H1 (cell line): Measurements from ENCODE around the gene MB. TPM values are rescaled to one million over a fixed set of nuclear protein-coding genes. Genes with fewer than 3 reads are reported as not detected.

ENCODE experiments used
- CTCF ChIA-PET: fragments of 300-600 bp; sonication (Branson Sonifier 250); formaldehyde crosslinking; loops from one replicate; lab custom pipeline; 2021; ENCODE audit not compliant: partially characterized antibody; lab: Charles Lee
- POLR2A ChIA-PET: fragments of 300-600 bp; sonication (Branson Sonifier 250); formaldehyde crosslinking; loops from one replicate; lab custom pipeline; 2021; ENCODE audit warnings: inconsistent platforms; ENCODE audit not compliant: partially characterized antibody; lab: Charles Lee
- DNase-seq, 2 experiments: peaks; one replicate each; pipeline versions ENCODE4 v3.0.0 to v3.0.0-alpha.2; 2010 to 2022; ENCODE audit warnings: low spot score in 2 of 2, low read depth in 1 of 2, mixed read lengths in 1 of 2
- FAIRE-seq: peaks from 2 replicates; lab custom pipeline; 2011; peaks lifted over from hg19 to GRCh38; lab: Jason Lieb, UNC
- H2AFZ ChIP-seq: 2 replicates; pipeline ENCODE4 v1.8.1; 2012; ENCODE audit warnings: low read length, inconsistent platforms
- H2AK5ac ChIP-seq: 2 replicates; pipeline ENCODE4 v1.6.1; 2013; ENCODE audit warnings: low read depth, low read length
- H2BK120ac ChIP-seq: replicated peaks from 2 replicates; pipeline ENCODE3; 2013; ENCODE audit warnings: low read depth, low read length, inconsistent platforms
- H2BK12ac ChIP-seq: 2 replicates; pipeline ENCODE4 v1.6.1; 2013; ENCODE audit warnings: low read depth, low read length
- H2BK15ac ChIP-seq: 2 replicates; pipeline ENCODE4 v1.6.1; 2013; ENCODE audit warnings: low read length
- H2BK20ac ChIP-seq: 2 replicates; pipeline ENCODE4 v1.6.1; 2013; ENCODE audit warnings: low read length
- H2BK5ac ChIP-seq: 2 replicates; pipeline ENCODE4 v1.6.1; 2013; ENCODE audit warnings: low read depth, low read length
- H3K14ac ChIP-seq: 2 replicates; pipeline ENCODE4 v1.6.1; 2013; ENCODE audit warnings: inconsistent platforms; ENCODE audit not compliant: insufficient read length
- H3K18ac ChIP-seq: 2 replicates; pipeline ENCODE4 v1.6.1; 2013; ENCODE audit warnings: low read length; ENCODE audit errors: extremely low read depth
- H3K23ac ChIP-seq: 2 replicates; pipeline ENCODE4 v1.6.1; 2013; ENCODE audit warnings: inconsistent platforms; ENCODE audit not compliant: insufficient read length
- H3K23me2 ChIP-seq: 2 replicates; pipeline ENCODE4 v1.6.1; 2013; ENCODE audit warnings: low read depth, low read length
- H3K27ac ChIP-seq: 2 replicates; pipeline ENCODE4 v1.6.1; 2011; ENCODE audit warnings: low read depth, low read length, inconsistent platforms
- H3K27me3 ChIP-seq, 4 experiments: replicated peaks in 1 of 4; 1 replicate in 1 of 4; 2 replicates in 3 of 4; pipeline versions ENCODE4 v1.6.1 to v1.8.1; 2011 to 2013; ENCODE audit warnings: low read length in 3 of 4, mild to moderate bottlenecking in 3 of 4, inconsistent platforms in 2 of 4, mixed read lengths in 2 of 4, moderate library complexity in 1 of 4; ENCODE audit not compliant: control insufficient read depth in 3 of 4, insufficient read depth in 3 of 4; ENCODE audit errors: extremely low read depth in 1 of 4
- H3K36me3 ChIP-seq, 4 experiments: 2 replicates each; pipeline versions ENCODE4 v1.6.1 to v1.8.1; 2011 to 2013; ENCODE audit warnings: mild to moderate bottlenecking in 4 of 4, low read length in 3 of 4, moderate library complexity in 2 of 4, control low read depth in 1 of 4, inconsistent platforms in 1 of 4; ENCODE audit not compliant: insufficient read depth in 4 of 4, control insufficient read depth in 2 of 4
- H3K4ac ChIP-seq: replicated peaks from 2 replicates; pipeline ENCODE3; 2013; ENCODE audit warnings: low read length, low read depth, mixed read lengths, inconsistent platforms; ENCODE audit not compliant: insufficient read length
- H3K4me1 ChIP-seq, 4 experiments: replicated peaks in 1 of 4; 1 replicate in 1 of 4; 2 replicates in 3 of 4; pipeline versions ENCODE4 v1.6.1 to v1.8.1; 2011 to 2013; ENCODE audit warnings: low read length in 3 of 4, inconsistent platforms in 2 of 4, mixed read lengths in 1 of 4; ENCODE audit not compliant: insufficient read depth in 4 of 4, control insufficient read depth in 3 of 4
- H3K4me2 ChIP-seq, 2 experiments: 2 replicates each; pipeline versions ENCODE4 v1.6.1 to v1.8.1; 2011 to 2013; ENCODE audit warnings: low read depth in 2 of 2, low read length in 2 of 2, control low read depth in 1 of 2, inconsistent platforms in 1 of 2, mild to moderate bottlenecking in 1 of 2; ENCODE audit not compliant: insufficient read depth in 1 of 2
- H3K4me3 ChIP-seq, 4 experiments: fragments of 200-600, 300-600 bp in 1 of 4; sonication (generic), shearing (Covaris generic), sonication (Bioruptor Twin) in 1 of 4; 2 replicates each; pipeline versions ENCODE4 v1.5.1 to v1.8.1; 2011 to 2016; ENCODE audit warnings: low read length in 4 of 4, low read depth in 3 of 4, control low read depth in 2 of 4, inconsistent platforms in 2 of 4, mild to moderate bottlenecking in 2 of 4, mixed read lengths in 1 of 4, moderate library complexity in 1 of 4; ENCODE audit not compliant: insufficient read depth in 2 of 4; ENCODE audit errors: extremely low read depth in 1 of 4
- H3K56ac ChIP-seq: replicated peaks from 2 replicates; pipeline ENCODE3; 2013; ENCODE audit warnings: low read depth, mild to moderate bottlenecking, mixed read lengths, low read length, inconsistent platforms; ENCODE audit not compliant: insufficient read length
- H3K79me1 ChIP-seq: 2 replicates; pipeline ENCODE4 v1.6.1; 2013; ENCODE audit warnings: low read depth, low read length, control low read depth
- H3K79me2 ChIP-seq, 2 experiments: 2 replicates each; pipeline versions ENCODE4 v1.6.1 to v1.8.1; 2012 to 2013; ENCODE audit warnings: low read length in 2 of 2, mild to moderate bottlenecking in 2 of 2, inconsistent platforms in 1 of 2; ENCODE audit not compliant: insufficient read depth in 2 of 2, control insufficient read depth in 1 of 2
- H3K9ac ChIP-seq, 4 experiments: replicated peaks in 1 of 4; 1 replicate in 1 of 4; 2 replicates in 3 of 4; pipeline versions ENCODE4 v1.6.1 to v1.8.1; 2011 to 2013; ENCODE audit warnings: low read depth in 3 of 4, low read length in 3 of 4, control low read depth in 2 of 4, mild to moderate bottlenecking in 2 of 4, moderate library complexity in 2 of 4, inconsistent platforms in 1 of 4; ENCODE audit errors: extremely low read depth in 1 of 4
- H3K9me3 ChIP-seq, 2 experiments: 2 replicates each; pipeline versions ENCODE4 v1.6.1 to v1.8.1; 2012 to 2013; ENCODE audit warnings: mild to moderate bottlenecking in 2 of 2, moderate library complexity in 2 of 2, control low read depth in 1 of 2, inconsistent platforms in 1 of 2, low read depth in 1 of 2, low read length in 1 of 2, mixed read lengths in 1 of 2; ENCODE audit not compliant: insufficient read depth in 2 of 2
- H4K20me1 ChIP-seq, 2 experiments: replicated peaks in 1 of 2; 2 replicates each; pipeline versions ENCODE3 to v1.8.1; 2011 to 2013; ENCODE audit warnings: inconsistent platforms in 2 of 2, low read length in 2 of 2, mild to moderate bottlenecking in 1 of 2; ENCODE audit not compliant: insufficient read depth in 2 of 2, control insufficient read depth in 1 of 2
- H4K5ac ChIP-seq: 2 replicates; pipeline ENCODE4 v1.6.1; 2013; ENCODE audit warnings: low read length, low read depth, mixed read lengths, inconsistent platforms; ENCODE audit not compliant: insufficient read length
- H4K8ac ChIP-seq: 2 replicates; pipeline ENCODE4 v1.8.0; 2013; ENCODE audit warnings: mild to moderate bottlenecking, moderate library complexity, low read length, inconsistent platforms; ENCODE audit not compliant: insufficient read depth; ENCODE audit errors: extremely low read depth
- H4K91ac ChIP-seq: replicated peaks from 2 replicates; pipeline ENCODE3; 2013; ENCODE audit warnings: low read length, mixed read lengths, inconsistent platforms; ENCODE audit not compliant: insufficient read length
- CHD2 ChIP-seq: IDR thresholded peaks from 2 replicates; pipeline ENCODE4 v1.6.1; 2012; ENCODE audit warnings: low read length, improper control_type of control experiment
- POLR2AphosphoS5 ChIP-seq: IDR thresholded peaks from 2 replicates; pipeline ENCODE4 v1.6.1; 2011; ENCODE audit warnings: low read depth, low read length
- SUZ12 ChIP-seq: fragments of 200-600 bp; sonication (generic); IDR thresholded peaks from 2 replicates; pipeline ENCODE4 v1.6.1; 2012; ENCODE audit warnings: mild to moderate bottlenecking, inconsistent platforms, low read length, moderate library complexity, mixed read lengths
- WGBS, 2 experiments: shearing (Covaris generic) in 1 of 2; methylation state at CpG; one replicate each; pipeline versions ENCODE4 v1.1.6 to v1.1.7; 2013 to 2015; ENCODE audit warnings: low lambda C conversion rate in 2 of 2, mixed read lengths in 2 of 2, inconsistent platforms in 1 of 2, low coverage in 1 of 2, missing lambda C conversion rate in 1 of 2; ENCODE audit not compliant: insufficient replicate concordance in 2 of 2, insufficient coverage in 1 of 2, insufficient read length in 1 of 2; ENCODE audit errors: extremely low coverage in 1 of 2, missing lambda C conversion rate in 1 of 2; 5-methylcytosine and 5-hydroxymethylcytosine counted together
- polyA plus RNA-seq, 7 experiments: library from polyadenylated mRNA; depleted of rRNA in 3 of 7; stranded (reverse) in 5 of 7; unstranded in 2 of 7; fragments of >200 nt in 5 of 7; fragments of 200-250 nt in 2 of 7; gene quantifications; 1 replicate in 5 of 7; 2 replicates in 1 of 7; 4 replicates in 1 of 7; pipeline versions ENCODE4 v1.2.1 to v1.2.3, GENCODE V29; 2011 to 2013; ENCODE audit warnings: missing spikeins in 2 of 7, mixed read lengths in 2 of 7
- total RNA-seq: library from RNA; stranded (reverse); fragmentation: NEBNext Ultra II Directional; extraction: Animal tissue kit (Norgen Biotek cat#: 25700); gene quantifications from 2 replicates; pipeline ENCODE4 v1.2.1, GENCODE V29; 2021

The MB gene
- total and polyA plus RNA-seq, 2 of the 8 experiments (the other 6 are each of a cell fraction or from before 2014, with no cell fraction given), result 1.5 TPM; not detected in 1

- Histone ChIP-seq H3K79me1 (no peaks in the 10 kb centered on the region), H3K56ac (no peak overlapping the region), H3K36me3 (no peaks in the 10 kb centered on the region), H2BK5ac (no peak overlapping the region), H3K27me3 (peaks cover 0 to 2% (median 0%) of the 10 kb centered on the region in 4 experiments; a peak in 1 of 7 replicates), H3K9ac (no peak overlapping the region), H3K23ac (no peak overlapping the region), H4K20me1 (no peaks in the 10 kb centered on the region), H3K4me1 (peaks cover 0 to 23% (median 14%) of the 10 kb centered on the region in 4 experiments; a peak in 6 of 7 replicates), H3K9me3 (no peaks in the 10 kb centered on the region), H4K5ac (no peak overlapping the region), H3K4ac (no peak overlapping the region), H3K79me2 (no peaks in the 10 kb centered on the region), H2BK120ac (no peak overlapping the region), H2BK15ac (peak overlapping the region; percentile 61; the same call in 1 of the 2 replicates), H3K27ac (no peak overlapping the region), H4K91ac (no peak overlapping the region), H3K14ac (no peak overlapping the region), H2BK20ac (no peak overlapping the region), H3K4me3 (no peak overlapping the region), H2BK12ac (0 out of 2 replicates have a peak overlapping the region, but pooled peaks have one; percentile 17), H2AFZ (no peak overlapping the region), H3K18ac (no peak overlapping the region), H4K8ac (no peak overlapping the region), H3K23me2 (peaks cover 5% of the 10 kb centered on the region), H3K4me2 (no peak overlapping the region), H2AK5ac (0 out of 2 replicates have a peak overlapping the region, but pooled peaks have one; percentile 34)
- FAIRE-seq (no peak), DNase-seq (no peak)
- POLR2A ChIA-PET, result no interaction called here
- CTCF ChIA-PET, result no interaction called here
- no peak for TF ChIP-seq CHD2
- TF ChIP-seq SUZ12, result no peak
- no peak for TF ChIP-seq POLR2AphosphoS5
- WGBS, 2 experiments, result 87% methylated on average over 6 of the region's 6 CpGs; no CpG with 5 or more reads in 1 of the 2 experiments
Observed at GRCh38 chr22:35624547-35624946, 7.4 kb upstream of the MB start.
